Psoas muscle (tissue), 8 donors: ENCODE results near the gene ASB3. TPM values are rescaled to one million over a fixed set of nuclear protein-coding genes. Genes with fewer than 3 reads are reported as not detected.

Experiments used
- ATAC-seq, 4 donors: fragments of 200-7000 bp; cut with Tn5 transposase; one replicate each; pipeline ENCODE4 v1.9.1; 2020; ENCODE audit warnings: moderate library complexity in 3 of 4, mild to moderate bottlenecking in 2 of 4
- DNase-seq, 2 donors: peaks; one replicate each; pipeline ENCODE4 v3.0.0-alpha.2; 2020
- H3K27ac ChIP-seq: fragments of 200-600 bp; one replicate; pipeline ENCODE4 v1.8.0; 2022
- H3K27me3 ChIP-seq, 3 donors: fragments of 200-600 bp in 1 of 3; one replicate each; pipeline versions ENCODE4 v1.6.1 to v1.8.0; 2013 to 2022; ENCODE audit warnings: low read length in 2 of 3, mild to moderate bottlenecking in 2 of 3, moderate library complexity in 1 of 3; ENCODE audit not compliant: insufficient read depth in 3 of 3
- H3K36me3 ChIP-seq, 2 donors: fragments of 200-600 bp in 1 of 2; one replicate each; pipeline versions ENCODE4 v1.6.1 to v1.8.0; 2013 to 2022; ENCODE audit warnings: low read depth in 1 of 2, mild to moderate bottlenecking in 1 of 2, moderate library complexity in 1 of 2; ENCODE audit not compliant: insufficient read depth in 1 of 2
- H3K4me1 ChIP-seq: fragments of 200-600 bp; one replicate; pipeline ENCODE4 v1.8.0; 2022
- H3K4me3 ChIP-seq: fragments of 200-600 bp; one replicate; pipeline ENCODE4 v1.8.0; 2022; ENCODE audit warnings: mild to moderate bottlenecking
- H3K9me3 ChIP-seq: fragments of 200-600 bp; one replicate; pipeline ENCODE4 v1.8.0; 2022
- CTCF ChIP-seq: fragments of 200-600 bp; IDR thresholded peaks from one replicate; pipeline ENCODE4 v1.8.0; 2022; ENCODE audit warnings: antibody characterized with exemption
- WGBS, 3 donors: extraction: QIAGEN DNeasy Blood & Tissue Kit; methylation state at CpG; one replicate each; pipeline versions ENCODE4 v1.1.6 to v1.1.7; 2013; 5-methylcytosine and 5-hydroxymethylcytosine counted together
- intact Hi-C, 2 donors: fragments of 100-400 bp; cut with DNase I; formaldehyde crosslinking; loops; one replicate each; pipeline versions ENCODE4 v1.11.0 to v1.14.2; 2022
- polyA plus RNA-seq, 3 donors: library from polyadenylated mRNA; stranded (reverse); fragments of 200-250 nt; gene quantifications; one replicate each; pipeline ENCODE4 v1.2.3, GENCODE V29; 2013
- total RNA-seq, 4 donors: library from RNA; stranded (reverse); fragmentation: NEBNext Ultra II Directional in 2 of 4; extraction: Animal tissue kit (Norgen Biotek cat#: 25700) in 2 of 4; gene quantifications; one replicate each; pipeline versions ENCODE4 v1.2.1 to v1.2.4, GENCODE V29; 2021 to 2023
- donor health status: healthy with polysubstance abuse.
- donor health status: DM: no; HTN: no; CAD: no; lungs with moderate emphysema.
- donor health status: Bipolar disorder and iron deficiency.
- donor health status: healthy.
- donor health status: DM: yes; HTN: yes; CAD: no.
- donor health status: DM: no; HTN: no; CAD: no.
- donor health status: DM: no; HTN: no; CAD: no.
- donor health status: DM: yes; HTN: yes; CAD: no.

Gene ASB3
- total and polyA plus RNA-seq, 7 donors, result 2.9 to 6.8 (median 5.1) TPM

GRCh38 chr2:53655256-53655655 lies 131.5 kb downstream of the ASB3 start:
- Histone ChIP-seq H3K4me3 (no peak overlapping the region), H3K4me1 (no peaks in the 10 kb centered on the region), H3K27me3 (peaks cover 0 to 2% (median 0%) of the 10 kb centered on the region in 3 donors), H3K36me3 (no peaks in the 10 kb centered on the region), H3K27ac (no peak overlapping the region), H3K9me3 (no peaks in the 10 kb centered on the region)
- 55 to 63% (median 57%) methylated on average over 1 of the region's 1 CpG for WGBS, 3 donors
- ATAC-seq (no peak), DNase-seq (no peak)
- intact Hi-C loops, result no loop called here
- no peak for TF ChIP-seq CTCF

GRCh38 chr2:53654396-53654795 lies 132.4 kb downstream of the ASB3 start:
- DNase-seq (no peak), ATAC-seq (no peak)
- Histone ChIP-seq H3K4me1 (no peaks in the 10 kb centered on the region), H3K36me3 (no peaks in the 10 kb centered on the region), H3K27ac (no peak overlapping the region), H3K4me3 (no peak overlapping the region), H3K27me3 (peaks cover 0 to 2% (median 0%) of the 10 kb centered on the region in 3 donors), H3K9me3 (no peaks in the 10 kb centered on the region)
- TF ChIP-seq CTCF, result no peak
- intact Hi-C loops, result no loop called here

GRCh38 chr2:53652131-53652530 lies 134.6 kb downstream of the ASB3 start:
- WGBS, 3 donors, result 90 to 94% (median 91%) methylated on average over 2 of the region's 2 CpGs
- TF ChIP-seq CTCF, result no peak
- H3K27me3 ChIP-seq, result peaks cover 0 to 2% (median 0%) of the 10 kb centered on the region in 3 donors
- no peak overlapping the region for H3K27ac ChIP-seq
- no peak for ATAC-seq
- H3K4me3 ChIP-seq, result no peak overlapping the region
- DNase-seq, result no peak
- H3K36me3 ChIP-seq, result no peaks in the 10 kb centered on the region
- no peaks in the 10 kb centered on the region for H3K4me1 ChIP-seq
- intact Hi-C loops, result no loop called here
- no peaks in the 10 kb centered on the region for H3K9me3 ChIP-seq

GRCh38 chr2:53646788-53647187 lies 140.0 kb downstream of the ASB3 start:
- no peak for TF ChIP-seq CTCF
- WGBS, 3 donors, result 85 to 97% (median 93%) methylated on average over 2 of the region's 2 CpGs

GRCh38 chr2:53641290-53641689 lies 145.5 kb downstream of the ASB3 start:
- WGBS, 3 donors, result 65 to 76% (median 67%) methylated on average over 7 of the region's 7 CpGs
- intact Hi-C loops, result no loop called here

More at GRCh38 chr2:53646788-53647187, 140.0 kb downstream of the ASB3 start:
- Histone ChIP-seq H3K4me3 (no peak overlapping the region), H3K36me3 (no peaks in the 10 kb centered on the region), H3K9me3 (no peaks in the 10 kb centered on the region), H3K27me3 (peaks cover 0 to 2% (median 0%) of the 10 kb centered on the region in 3 donors), H3K27ac (no peak overlapping the region), H3K4me1 (no peaks in the 10 kb centered on the region)
- DNase-seq (no peak), ATAC-seq (no peak)
- intact Hi-C loops, result no loop called here

More at GRCh38 chr2:53641290-53641689, 145.5 kb downstream of the ASB3 start:
- DNase-seq (no peak), ATAC-seq (no peak)
- no peak overlapping the region for H3K4me3 ChIP-seq
- H3K27ac ChIP-seq, result no peak overlapping the region
- H3K27me3 ChIP-seq, result no peaks in the 10 kb centered on the region
- no peaks in the 10 kb centered on the region for H3K36me3 ChIP-seq
- no peak for TF ChIP-seq CTCF
- no peaks in the 10 kb centered on the region for H3K9me3 ChIP-seq
- no peaks in the 10 kb centered on the region for H3K4me1 ChIP-seq
